ENCODE data around the gene MAPKAPK5. TPM values are rescaled to one million over a fixed set of nuclear protein-coding genes. Genes with fewer than 3 reads are reported as not detected.

The MAPKAPK5 gene
- total and polyA plus RNA-seq, 2 experiments from 2014 or later: 41.5 to 77.0 TPM

DNA sequence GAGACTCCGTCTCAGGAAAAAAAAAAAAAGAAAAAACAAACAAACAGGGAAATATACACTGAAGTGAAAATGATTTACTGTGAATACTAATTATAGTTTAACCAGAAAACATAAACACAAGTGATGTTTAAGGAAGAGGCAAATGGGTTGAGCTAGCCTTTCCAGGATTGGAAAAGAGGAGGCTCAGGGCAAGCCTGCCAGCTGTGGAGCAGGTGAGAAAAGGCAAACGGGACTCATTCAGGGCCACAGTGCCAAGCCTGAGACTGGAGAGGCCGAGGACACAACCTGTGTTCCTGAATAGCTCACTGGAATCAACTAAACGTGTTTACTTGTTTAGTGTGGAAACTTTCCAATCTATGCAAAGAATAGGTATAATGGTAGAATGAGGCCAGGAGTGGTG is 35.7 kb upstream of the MAPKAPK5 start:
- Mint-ChIP-seq H3K27me3 (ENCODE audit: insufficient read depth, low read depth, poor library complexity) (peaks cover 4% of the 10 kb centered on the region), H3K9me3 (no peaks in the 10 kb centered on the region; the same call in 1 of the 3 replicates), H3K36me3 (ENCODE audit: low read depth) (peaks cover 54% of the 10 kb centered on the region; the same call in 2 of the 3 replicates), H3K4me1 (no peaks in the 10 kb centered on the region), H3K4me3 (no peak overlapping the region), H3K27ac (no peak overlapping the region)
- TF ChIP-seq NANOG (IDR thresholded peaks at IDR 0.05; ENCODE audit: borderline replicate concordance) (no peak), EZH2 (IDR thresholded peaks at IDR 0.05; ENCODE audit: low read depth, unreplicated experiment) (no peak), JUNB (IDR thresholded peaks at IDR 0.05; ENCODE audit: unreplicated experiment) (no peak), ZNF462 (CRISPR knock-in tag; IDR thresholded peaks at IDR 0.05) (no peak), POLR2AphosphoS5 (IDR thresholded peaks at IDR 0.05; ENCODE audit: low read depth) (no peak), EZH2phosphoT487 (IDR thresholded peaks at IDR 0.05; ENCODE audit: unreplicated experiment) (no peak), CTCF (conservative IDR thresholded peaks at IDR 0.05; ENCODE audit: low read depth in 2 of 2) (no peak), ZNF114 (CRISPR knock-in tag; IDR thresholded peaks at IDR 0.05) (no peak), ZNF331 (CRISPR knock-in tag; IDR thresholded peaks at IDR 0.05; ENCODE audit: low read depth) (no peak), STAT1 (IDR thresholded peaks at IDR 0.05; ENCODE audit: unreplicated experiment) (no peak), ETS1 (IDR thresholded peaks at IDR 0.05) (no peak), CREB1 (CRISPR knock-in tag; IDR thresholded peaks at IDR 0.05; ENCODE audit: low read depth) (no peak)
- TF ChIP-seq, protein P1, sequence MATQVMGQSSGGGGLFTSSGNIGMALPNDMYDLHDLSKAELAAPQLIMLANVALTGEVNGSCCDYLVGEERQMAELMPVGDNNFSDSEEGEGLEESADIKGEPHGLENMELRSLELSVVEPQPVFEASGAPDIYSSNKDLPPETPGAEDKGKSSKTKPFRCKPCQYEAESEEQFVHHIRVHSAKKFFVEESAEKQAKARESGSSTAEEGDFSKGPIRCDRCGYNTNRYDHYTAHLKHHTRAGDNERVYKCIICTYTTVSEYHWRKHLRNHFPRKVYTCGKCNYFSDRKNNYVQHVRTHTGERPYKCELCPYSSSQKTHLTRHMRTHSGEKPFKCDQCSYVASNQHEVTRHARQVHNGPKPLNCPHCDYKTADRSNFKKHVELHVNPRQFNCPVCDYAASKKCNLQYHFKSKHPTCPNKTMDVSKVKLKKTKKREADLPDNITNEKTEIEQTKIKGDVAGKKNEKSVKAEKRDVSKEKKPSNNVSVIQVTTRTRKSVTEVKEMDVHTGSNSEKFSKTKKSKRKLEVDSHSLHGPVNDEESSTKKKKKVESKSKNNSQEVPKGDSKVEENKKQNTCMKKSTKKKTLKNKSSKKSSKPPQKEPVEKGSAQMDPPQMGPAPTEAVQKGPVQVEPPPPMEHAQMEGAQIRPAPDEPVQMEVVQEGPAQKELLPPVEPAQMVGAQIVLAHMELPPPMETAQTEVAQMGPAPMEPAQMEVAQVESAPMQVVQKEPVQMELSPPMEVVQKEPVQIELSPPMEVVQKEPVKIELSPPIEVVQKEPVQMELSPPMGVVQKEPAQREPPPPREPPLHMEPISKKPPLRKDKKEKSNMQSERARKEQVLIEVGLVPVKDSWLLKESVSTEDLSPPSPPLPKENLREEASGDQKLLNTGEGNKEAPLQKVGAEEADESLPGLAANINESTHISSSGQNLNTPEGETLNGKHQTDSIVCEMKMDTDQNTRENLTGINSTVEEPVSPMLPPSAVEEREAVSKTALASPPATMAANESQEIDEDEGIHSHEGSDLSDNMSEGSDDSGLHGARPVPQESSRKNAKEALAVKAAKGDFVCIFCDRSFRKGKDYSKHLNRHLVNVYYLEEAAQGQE (IDR thresholded peaks at IDR 0.05; ENCODE audit: unreplicated experiment): no peak
- no peaks in the 10 kb centered on the region for H3F3A ChIP-seq (replicated peaks; ENCODE audit: low read depth)
- no peaks in the 10 kb centered on the region for H3K27me3 ChIP-seq (ENCODE audit: insufficient read depth)
- no peak for ATAC-seq
- no peak for DNase-seq (ENCODE audit: low spot score)
- no peaks in the 10 kb centered on the region for H3K79me2 ChIP-seq (replicated peaks; ENCODE audit: insufficient read depth)
- no peak overlapping the region for H3K4me2 ChIP-seq
- H3K36me3 ChIP-seq (ENCODE audit: insufficient read depth): peaks cover 12% of the 10 kb centered on the region; the same call in 1 of the 2 replicates
- H4K20me1 ChIP-seq (replicated peaks; ENCODE audit: insufficient read depth): no peaks in the 10 kb centered on the region
- H3K4me3 ChIP-seq: no peak overlapping the region
- H3K27ac ChIP-seq (ENCODE audit: low read depth): no peak overlapping the region
- H3K9me2 ChIP-seq (ENCODE audit: insufficient read depth): no peaks in the 10 kb centered on the region
- no peaks in the 10 kb centered on the region for H3K4me1 ChIP-seq (ENCODE audit: insufficient read depth)
- H2AFZ ChIP-seq: no peak overlapping the region
